Trophoblast cell (in vitro differentiated cells and primary cell): ENCODE data around the gene FXYD6.
A peak's percentile ranks its signal among the peaks of the same experiment; 100 is the strongest.

Experiments used
- DNase-seq, 2 donors: peaks; one replicate each; pipeline ENCODE4 v3.0.0-alpha.2; 2016
- H2AFZ ChIP-seq: 2 replicates; pipeline ENCODE4 v1.6.1; 2013; ENCODE audit warnings: low read length, moderate library complexity, mild to moderate bottlenecking; ENCODE audit not compliant: insufficient read depth, poor library complexity
- H2AK5ac ChIP-seq: 2 replicates; pipeline ENCODE4 v1.6.1; 2013; ENCODE audit warnings: mild to moderate bottlenecking, low read length
- H2BK120ac ChIP-seq: 2 replicates; pipeline ENCODE4 v1.6.1; 2013; ENCODE audit warnings: low read length, mild to moderate bottlenecking, moderate library complexity; ENCODE audit not compliant: insufficient read depth, poor library complexity
- H2BK12ac ChIP-seq: 2 replicates; pipeline ENCODE4 v1.6.1; 2013; ENCODE audit warnings: mild to moderate bottlenecking, low read length, moderate library complexity
- H2BK5ac ChIP-seq: 2 replicates; pipeline ENCODE4 v1.6.1; 2013; ENCODE audit warnings: low read length, low read depth, moderate library complexity, mild to moderate bottlenecking; ENCODE audit not compliant: poor library complexity
- H3K14ac ChIP-seq: 2 replicates; pipeline ENCODE4 v1.6.1; 2013; ENCODE audit warnings: mild to moderate bottlenecking, low read length
- H3K18ac ChIP-seq: 2 replicates; pipeline ENCODE4 v1.6.1; 2013; ENCODE audit warnings: mild to moderate bottlenecking, low read length
- H3K23ac ChIP-seq: 2 replicates; pipeline ENCODE4 v1.6.1; 2013; ENCODE audit warnings: low read length
- H3K27ac ChIP-seq: 2 replicates; pipeline ENCODE4 v1.5.1; 2013; ENCODE audit warnings: low read depth, mild to moderate bottlenecking, inconsistent platforms, low read length, moderate library complexity
- H3K27me3 ChIP-seq: 2 replicates; pipeline ENCODE4 v1.6.1; 2013; ENCODE audit warnings: inconsistent platforms, mild to moderate bottlenecking, low read length, moderate library complexity; ENCODE audit not compliant: insufficient read depth
- H3K36me3 ChIP-seq, 2 experiments: 1 replicate in 1 of 2; 2 replicates in 1 of 2; pipeline ENCODE4 v1.6.1; 2013; ENCODE audit warnings: low read length in 2 of 2, mild to moderate bottlenecking in 2 of 2, moderate library complexity in 1 of 2; ENCODE audit not compliant: insufficient read depth in 2 of 2, control insufficient read depth in 1 of 2
- H3K4ac ChIP-seq: 2 replicates; pipeline ENCODE4 v1.6.1; 2013; ENCODE audit warnings: low read depth, mild to moderate bottlenecking, low read length, moderate library complexity
- H3K4me1 ChIP-seq, 2 experiments: 1 replicate in 1 of 2; 2 replicates in 1 of 2; pipeline ENCODE4 v1.6.1; 2013; ENCODE audit warnings: low read length in 2 of 2, mild to moderate bottlenecking in 2 of 2, moderate library complexity in 1 of 2; ENCODE audit not compliant: insufficient read depth in 2 of 2, control insufficient read depth in 1 of 2
- H3K4me2 ChIP-seq: 2 replicates; pipeline ENCODE4 v1.6.1; 2013; ENCODE audit warnings: inconsistent platforms, mild to moderate bottlenecking, low read length, moderate library complexity
- H3K4me3 ChIP-seq: 2 replicates; pipeline ENCODE4 v1.5.1; 2013; ENCODE audit warnings: mild to moderate bottlenecking, low read depth, low read length, inconsistent platforms
- H3K79me1 ChIP-seq: one replicate; pipeline ENCODE4 v1.6.1; 2013; ENCODE audit warnings: low read length
- H3K79me2 ChIP-seq: 2 replicates; pipeline ENCODE4 v1.6.1; 2013; ENCODE audit warnings: low read length, mild to moderate bottlenecking; ENCODE audit not compliant: control insufficient read depth, insufficient read depth, poor library complexity
- H3K9ac ChIP-seq: 2 replicates; pipeline ENCODE4 v1.6.1; 2013; ENCODE audit warnings: mild to moderate bottlenecking, low read length
- H3K9me3 ChIP-seq: 2 replicates; pipeline ENCODE4 v1.6.1; 2013; ENCODE audit warnings: low read depth, mild to moderate bottlenecking, control low read depth, inconsistent platforms, low read length; ENCODE audit not compliant: insufficient read depth
- H4K12ac ChIP-seq: 2 replicates; pipeline ENCODE4 v1.6.1; 2013; ENCODE audit warnings: low read depth, mild to moderate bottlenecking, low read length, moderate library complexity
- H4K8ac ChIP-seq: 2 replicates; pipeline ENCODE4 v1.6.1; 2013; ENCODE audit warnings: low read depth, mild to moderate bottlenecking, low read length, moderate library complexity
- H4K91ac ChIP-seq: one replicate; pipeline ENCODE4 v1.6.1; 2013; ENCODE audit warnings: low read depth, mild to moderate bottlenecking, low read length, moderate library complexity
- WGBS: extraction: QIAGEN DNeasy Blood & Tissue Kit; methylation state at CpG from one replicate; pipeline ENCODE4 v1.1.7; 2013; ENCODE audit warnings: missing lambda C conversion rate; ENCODE audit not compliant: insufficient read length, insufficient coverage; ENCODE audit errors: extremely low coverage; 5-methylcytosine and 5-hydroxymethylcytosine counted together

The FXYD6 gene

DNA sequence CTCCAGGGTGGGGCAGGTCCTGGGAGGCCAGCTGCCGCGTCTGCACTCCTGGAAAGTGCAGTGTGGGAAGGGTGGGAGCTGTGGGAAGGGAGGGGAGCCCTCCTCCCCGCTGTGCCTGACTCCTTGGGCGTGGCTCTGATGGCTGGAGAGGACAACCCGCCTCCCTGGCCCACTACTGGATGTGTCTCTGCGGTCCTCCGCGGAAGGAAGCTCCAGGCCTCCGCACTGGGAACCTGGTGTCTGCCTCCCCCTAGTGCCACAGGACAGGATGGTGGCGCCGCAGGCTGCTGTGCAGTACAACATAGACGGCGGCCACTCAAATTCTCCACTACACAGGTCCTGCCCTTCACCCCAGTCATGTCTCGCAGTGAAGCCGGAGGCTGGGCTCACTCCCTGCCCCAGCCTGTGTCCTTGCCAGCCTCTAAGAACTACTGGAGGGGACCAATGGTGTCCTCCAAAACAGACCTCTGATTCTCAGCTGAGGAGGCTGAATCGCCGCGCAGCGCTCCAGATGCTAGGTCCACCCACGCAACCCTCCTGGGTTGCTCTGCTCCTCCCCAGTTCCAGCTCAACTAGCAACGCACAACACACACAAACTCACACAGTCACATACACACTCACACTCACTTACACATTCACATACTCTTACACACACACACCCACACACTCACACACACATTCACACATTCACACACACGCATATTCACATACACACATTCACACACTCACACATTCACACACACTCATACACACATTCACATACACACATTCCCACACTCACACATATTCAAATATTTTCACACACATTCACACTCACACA, 67.0 kb downstream of the FXYD6 start:
- no peak overlapping the region for H2BK120ac ChIP-seq

GRCh38 chr11:117808784-117809183, 67.7 kb downstream of the FXYD6 start:
- H2BK12ac ChIP-seq: no peak overlapping the region
- H2BK5ac ChIP-seq: no peak overlapping the region
- H3K23ac ChIP-seq: no peak overlapping the region
- no peak overlapping the region for H3K4me2 ChIP-seq
- no peak overlapping the region for H3K9ac ChIP-seq
- no peak overlapping the region for H4K91ac ChIP-seq
- no peak overlapping the region for H2BK120ac ChIP-seq
- H2AFZ ChIP-seq: no peak overlapping the region
- no peak overlapping the region for H3K4ac ChIP-seq
- no peaks in the 10 kb centered on the region for H3K79me1 ChIP-seq
- WGBS: no CpG with 5 or more reads among the region's 12 CpGs
- no peak overlapping the region for H3K14ac ChIP-seq
- H3K9me3 ChIP-seq: no peaks in the 10 kb centered on the region
- H4K12ac ChIP-seq: no peak overlapping the region
- H4K8ac ChIP-seq: no peak overlapping the region
- H2AK5ac ChIP-seq: no peak overlapping the region
- no peak overlapping the region for H3K27ac ChIP-seq
- no peaks in the 10 kb centered on the region for H3K27me3 ChIP-seq
- H3K4me3 ChIP-seq: no peak overlapping the region
- no peaks in the 10 kb centered on the region for H3K4me1 ChIP-seq
- no peak overlapping the region for H3K18ac ChIP-seq
- H3K79me2 ChIP-seq: no peaks in the 10 kb centered on the region
- no peaks in the 10 kb centered on the region for H3K36me3 ChIP-seq
- no peak for DNase-seq

More for the DNA sequence above, 67.0 kb downstream of the FXYD6 start:
- Histone ChIP-seq H3K79me1 (no peaks in the 10 kb centered on the region), H2BK5ac (no peak overlapping the region), H3K4me2 (no peak overlapping the region), H3K27ac (no peak overlapping the region), H3K27me3 (no peaks in the 10 kb centered on the region), H3K9ac (no peak overlapping the region), H3K18ac (no peak overlapping the region), H4K91ac (no peak overlapping the region), H3K36me3 (no peaks in the 10 kb centered on the region), H3K9me3 (no peaks in the 10 kb centered on the region), H3K23ac (no peak overlapping the region), H4K12ac (no peak overlapping the region), H3K4me3 (no peak overlapping the region), H2AFZ (no peak overlapping the region), H2BK12ac (no peak overlapping the region), H2AK5ac (no peak overlapping the region), H3K4me1 (no peaks in the 10 kb centered on the region), H3K4ac (no peak overlapping the region), H3K79me2 (no peaks in the 10 kb centered on the region), H4K8ac (no peak overlapping the region), H3K14ac (no peak overlapping the region)
- 100% methylated on average over 2 of the region's 22 CpGs for WGBS
- DNase-seq: peak; percentile 54 to 68

DNA sequence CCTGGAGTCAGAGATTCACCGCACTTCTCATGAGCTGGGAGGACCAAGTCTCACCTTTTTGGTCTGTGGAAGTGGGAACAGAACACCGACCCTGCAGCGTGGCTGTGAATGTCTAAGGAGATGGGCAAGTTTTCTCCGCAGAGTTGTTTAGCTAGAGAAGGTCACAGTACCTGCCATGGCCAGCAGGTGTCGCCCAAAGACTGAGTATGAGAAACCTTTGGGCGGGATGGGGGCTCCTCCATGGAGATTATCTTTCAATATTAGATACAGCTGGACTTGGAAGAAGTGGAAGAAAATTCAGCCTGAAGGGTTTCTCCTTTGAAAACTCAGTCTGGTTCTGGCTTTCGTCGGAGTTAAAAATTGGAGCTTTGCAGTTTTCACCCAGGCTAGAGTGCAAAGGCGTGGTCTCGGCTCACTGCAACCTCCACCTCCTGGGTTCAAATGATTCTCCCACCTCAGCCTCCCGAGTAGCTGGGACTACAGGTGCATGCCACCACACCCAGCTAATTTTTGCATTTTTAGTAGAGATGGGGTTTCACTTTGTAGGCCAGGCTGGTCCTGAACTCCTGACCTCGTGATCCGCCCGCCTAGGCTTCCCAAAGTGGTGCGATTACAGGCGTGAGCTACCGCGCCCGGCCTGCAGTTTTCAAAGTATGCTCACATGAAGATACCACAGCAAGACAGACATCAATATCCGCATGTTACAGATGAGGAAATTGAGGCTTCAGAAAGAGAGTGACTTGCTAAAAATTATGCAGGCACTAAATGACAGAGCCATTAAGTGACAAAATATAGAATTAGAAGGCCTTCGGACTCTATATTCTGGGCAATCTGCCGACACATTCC, 68.8 kb downstream of the FXYD6 start:
- Histone ChIP-seq H3K4me3 (no peak overlapping the region), H4K91ac (no peak overlapping the region), H3K27me3 (no peaks in the 10 kb centered on the region), H4K12ac (no peak overlapping the region), H3K18ac (no peak overlapping the region), H3K79me2 (no peaks in the 10 kb centered on the region), H3K4me2 (no peak overlapping the region), H3K23ac (no peak overlapping the region), H3K27ac (no peak overlapping the region), H3K79me1 (no peaks in the 10 kb centered on the region), H3K9ac (no peak overlapping the region), H3K14ac (no peak overlapping the region), H4K8ac (no peak overlapping the region), H3K4ac (no peak overlapping the region), H2BK120ac (no peak overlapping the region), H2BK12ac (no peak overlapping the region), H2AFZ (no peak overlapping the region), H3K36me3 (no peaks in the 10 kb centered on the region), H2BK5ac (no peak overlapping the region), H3K9me3 (no peaks in the 10 kb centered on the region), H2AK5ac (no peak overlapping the region), H3K4me1 (no peaks in the 10 kb centered on the region)
- DNase-seq: peak; percentile 49 to 82
- no CpG with 5 or more reads among the region's 22 CpGs for WGBS

- Histone ChIP-seq H2BK120ac (no peak overlapping the region), H2BK5ac (no peak overlapping the region), H3K18ac (no peak overlapping the region), H3K4me3 (no peak overlapping the region), H3K4me2 (no peak overlapping the region), H3K9ac (no peak overlapping the region), H4K91ac (no peak overlapping the region), H3K27ac (no peak overlapping the region), H2BK12ac (no peak overlapping the region), H3K23ac (no peak overlapping the region), H4K12ac (no peak overlapping the region), H3K4me1 (no peaks in the 10 kb centered on the region), H3K36me3 (no peaks in the 10 kb centered on the region), H3K79me2 (no peaks in the 10 kb centered on the region), H3K27me3 (no peaks in the 10 kb centered on the region), H3K14ac (no peak overlapping the region), H2AFZ (no peak overlapping the region), H3K79me1 (no peaks in the 10 kb centered on the region), H3K4ac (no peak overlapping the region), H4K8ac (no peak overlapping the region), H3K9me3 (no peaks in the 10 kb centered on the region), H2AK5ac (no peak overlapping the region)
- no CpG with 5 or more reads among the region's 5 CpGs for WGBS
- no peak for DNase-seq
Measured at GRCh38 chr11:117806846-117807245, 69.6 kb downstream of the FXYD6 start.
